Thyroid gland (tissue), 4 donors: ENCODE data around the gene SFXN5. TPM values are rescaled to one million over a fixed set of nuclear protein-coding genes. Genes with fewer than 3 reads are reported as not detected.
"Not testable (repeated sequence)": the region's sequence is repeated elsewhere in the genome, so short reads cannot be mapped to it uniquely, and the experiment has no call there.

ENCODE experiments used
- DNase-seq, 2 donors: peaks; one replicate each; pipeline ENCODE4 v3.0.0-alpha.2; 2019
- H3K27ac ChIP-seq, 3 donors: fragments of 200-600 bp; sonication (generic); 1 replicate in 2 of 3; 2 replicates in 1 of 3; pipeline ENCODE4 v1.5.1; 2016 to 2019; ENCODE audit warnings: mild to moderate bottlenecking in 1 of 3, moderate library complexity in 1 of 3
- H3K27me3 ChIP-seq: fragments of 200-600 bp; sonication (generic); one replicate; pipeline ENCODE4 v1.5.1; 2019
- H3K36me3 ChIP-seq, 2 donors: fragments of 200-600 bp; sonication (generic); one replicate each; pipeline ENCODE4 v1.5.1; 2016 to 2019
- H3K4me1 ChIP-seq, 2 donors: fragments of 200-600 bp; sonication (generic); one replicate each; pipeline ENCODE4 v1.5.1; 2017 to 2019
- H3K4me3 ChIP-seq, 3 donors: fragments of 200-600 bp; sonication (generic); replicated peaks in 1 of 3; 1 replicate in 2 of 3; 2 replicates in 1 of 3; pipeline ENCODE4 v1.5.1; 2016; ENCODE audit warnings: mild to moderate bottlenecking in 1 of 3
- H3K9me3 ChIP-seq: fragments of 200-600 bp; sonication (generic); one replicate; pipeline ENCODE4 v1.5.1; 2017
- CTCF ChIP-seq, 6 experiments: fragments of 200-600 bp in 3 of 6; fragments of 450-650 bp in 3 of 6; sonication (generic) in 3 of 6; IDR thresholded peaks; one replicate each; pipeline ENCODE4 v1.5.1; 2016 to 2019; ENCODE audit warnings: antibody characterized with exemption in 6 of 6, mild to moderate bottlenecking in 2 of 6, inconsistent platforms in 1 of 6, moderate library complexity in 1 of 6
- POLR2A ChIP-seq, 2 donors: fragments of 450-650 bp; IDR thresholded peaks; one replicate each; pipeline ENCODE4 v1.6.1; 2017; ENCODE audit warnings: antibody characterized with exemption in 2 of 2, mild to moderate bottlenecking in 2 of 2, moderate library complexity in 1 of 2
- WGBS, 2 donors: methylation state at CpG; one replicate each; pipeline ENCODE4 v1.1.5; 2017; 5-methylcytosine and 5-hydroxymethylcytosine counted together
- intact Hi-C: fragments of 100-400 bp; cut with DNase I; formaldehyde crosslinking; loops from one replicate; pipeline ENCODE4 v1.15.1; 2023
- total RNA-seq, 4 donors: library from RNA; depleted of rRNA; stranded (reverse); fragments of >200 nt; gene quantifications; one replicate each; pipeline ENCODE4 v1.2.3, GENCODE V29; 2016

Gene SFXN5
- total RNA-seq: 10 to 100 TPM; 10.3 to 17.2 (median 16.5) TPM

- Histone ChIP-seq H3K27ac (peak within 1 kb of the TSS; percentile 84 to 93 (median 86)), H3K4me3 (peak within 1 kb of the TSS; percentile 90 to 96 (median 91)), H3K9me3 (no peaks in the 10 kb centered on the region), H3K27me3 (no peaks in the 10 kb centered on the region), H3K36me3 (peaks cover 0 to 6% of the 10 kb centered on the region in 2 donors), H3K4me1 (peaks cover 13 to 19% of the 10 kb centered on the region in 2 donors)
- intact Hi-C loops: loop anchor here (10.0 kb wide), 1 partner anchor 163 kb away; the partner anchor contains the start of genes CCT7 and PRADC1
- WGBS, 2 donors: 0 to 1% methylated on average over 37 to 49 of the region's 67 CpGs
- peak; percentile 97 to 98 for DNase-seq
- TF ChIP-seq POLR2A (IDR thresholded peaks at IDR 0.05): peak in 1 of 2 donors; percentile 52
- peak in 3 of 6 experiments; percentile 13 to 30 (median 16) for TF ChIP-seq CTCF (IDR thresholded peaks at IDR 0.05)
These were observed at the start of gene SFXN5 for GRCh38 chr2:73071360-73072128. Gene SFXN5 (minus strand): TSS chr2:73071712. CDS start chr2:73071705, 7 bp downstream.

GRCh38 chr2:73119611-73120239 lies 48.2 kb upstream of the SFXN5 start:
- H3K27ac ChIP-seq, H3K9me3 ChIP-seq, H3K36me3 ChIP-seq, H3K27me3 ChIP-seq, H3K4me3 ChIP-seq, DNase-seq, H3K4me1 ChIP-seq, intact Hi-C loops: not testable (repeated sequence)
- WGBS, 2 donors: 81 to 84% methylated on average over 11 of the region's 11 CpGs

- TF ChIP-seq POLR2A (IDR thresholded peaks at IDR 0.05) (no peak), CTCF (IDR thresholded peaks at IDR 0.05) (no peak)
- Histone ChIP-seq H3K36me3 (no peaks in the 10 kb centered on the region), H3K4me1 (no peaks in the 10 kb centered on the region), H3K4me3 (no peak overlapping the region), H3K9me3 (no peaks in the 10 kb centered on the region), H3K27me3 (no peaks in the 10 kb centered on the region), H3K27ac (no peak overlapping the region)
- WGBS, 2 donors: 80 to 88% methylated on average over 1 of the region's 1 CpG
- intact Hi-C loops: no loop called here
- DNase-seq: no peak
These were observed 45.9 kb upstream of the SFXN5 start for GRCh38 chr2:73117441-73117840.

GRCh38 chr2:73116182-73116960 lies 44.9 kb upstream of the SFXN5 start:
- Histone ChIP-seq H3K27me3 (no peaks in the 10 kb centered on the region), H3K4me3 (no peak overlapping the region), H3K27ac (no peak overlapping the region), H3K4me1 (peaks cover 2 to 9% of the 10 kb centered on the region in 2 donors), H3K36me3 (no peaks in the 10 kb centered on the region), H3K9me3 (no peaks in the 10 kb centered on the region)
- no peak for DNase-seq
- TF ChIP-seq CTCF (IDR thresholded peaks at IDR 0.05) (no peak), POLR2A (IDR thresholded peaks at IDR 0.05) (no peak)
- intact Hi-C loops: no loop called here
- WGBS, 2 donors: 72 to 75% methylated on average over 8 of the region's 8 CpGs

- intact Hi-C loops: no loop called here
- Histone ChIP-seq H3K4me1 (peaks cover 16% of the 10 kb centered on the region in 2 donors), H3K36me3 (no peaks in the 10 kb centered on the region), H3K4me3 (no peak overlapping the region), H3K27me3 (no peaks in the 10 kb centered on the region), H3K9me3 (no peaks in the 10 kb centered on the region), H3K27ac (no peak overlapping the region)
- 88 to 97% methylated on average over 4 of the region's 4 CpGs for WGBS, 2 donors
- no peak for DNase-seq
- no peak for TF ChIP-seq CTCF (IDR thresholded peaks at IDR 0.05)
- TF ChIP-seq POLR2A (IDR thresholded peaks at IDR 0.05): no peak
These were observed 42.9 kb upstream of the SFXN5 start for GRCh38 chr2:73114273-73114867.
